GM23248 (cell line): ENCODE results near the gene AFAP1L1.

Experiments
- EZH2 ChIP-seq: fragments of 200-600 bp; sonication (generic); IDR thresholded peaks from 2 replicates; pipeline ENCODE4 v1.6.1; 2018; ENCODE audit warnings: antibody characterized with exemption, mild to moderate bottlenecking; ENCODE audit not compliant: insufficient read depth, poor library complexity, severe bottlenecking
- EZH2phosphoT487 ChIP-seq: fragments of 200-600 bp; sonication (generic); IDR thresholded peaks from 2 replicates; pipeline ENCODE4 v1.6.1; 2018; ENCODE audit warnings: antibody characterized with exemption, moderate library complexity, mild to moderate bottlenecking, low read depth; ENCODE audit not compliant: insufficient read depth

- TF ChIP-seq EZH2 (no peak), EZH2phosphoT487 (no peak)
Measured at GRCh38 chr5:149317281-149318048, 45.8 kb downstream of the AFAP1L1 start.
